GM12865 (cell line): Measurements from ENCODE around the gene SEC16A.

ENCODE experiments used
- DNase-seq: peaks from one replicate; pipeline ENCODE4 v3.0.0; 2010; ENCODE audit warnings: low read depth
- H3K4me3 ChIP-seq: 2 replicates; pipeline ENCODE4 v1.5.1; 2011; ENCODE audit warnings: mild to moderate bottlenecking, low read depth, low read length, control low read depth
- CTCF ChIP-seq: IDR thresholded peaks from 2 replicates; pipeline ENCODE4 v1.5.1; 2011; ENCODE audit warnings: low read length, control low read depth, low read depth, inconsistent platforms; ENCODE audit not compliant: insufficient read depth; ENCODE audit errors: missing control alignments

The SEC16A gene

GRCh38 chr9:136501686-136502085 is 18.8 kb upstream of the SEC16A start:
- H3K4me3 ChIP-seq = no peak overlapping the region
- no peak for DNase-seq
- TF ChIP-seq CTCF = no peak

- H3K4me3 ChIP-seq = no peak overlapping the region
- no peak for DNase-seq
- no peak for TF ChIP-seq CTCF
These were observed 17.4 kb upstream of the SEC16A start for GRCh38 chr9:136499935-136500910.

DNA sequence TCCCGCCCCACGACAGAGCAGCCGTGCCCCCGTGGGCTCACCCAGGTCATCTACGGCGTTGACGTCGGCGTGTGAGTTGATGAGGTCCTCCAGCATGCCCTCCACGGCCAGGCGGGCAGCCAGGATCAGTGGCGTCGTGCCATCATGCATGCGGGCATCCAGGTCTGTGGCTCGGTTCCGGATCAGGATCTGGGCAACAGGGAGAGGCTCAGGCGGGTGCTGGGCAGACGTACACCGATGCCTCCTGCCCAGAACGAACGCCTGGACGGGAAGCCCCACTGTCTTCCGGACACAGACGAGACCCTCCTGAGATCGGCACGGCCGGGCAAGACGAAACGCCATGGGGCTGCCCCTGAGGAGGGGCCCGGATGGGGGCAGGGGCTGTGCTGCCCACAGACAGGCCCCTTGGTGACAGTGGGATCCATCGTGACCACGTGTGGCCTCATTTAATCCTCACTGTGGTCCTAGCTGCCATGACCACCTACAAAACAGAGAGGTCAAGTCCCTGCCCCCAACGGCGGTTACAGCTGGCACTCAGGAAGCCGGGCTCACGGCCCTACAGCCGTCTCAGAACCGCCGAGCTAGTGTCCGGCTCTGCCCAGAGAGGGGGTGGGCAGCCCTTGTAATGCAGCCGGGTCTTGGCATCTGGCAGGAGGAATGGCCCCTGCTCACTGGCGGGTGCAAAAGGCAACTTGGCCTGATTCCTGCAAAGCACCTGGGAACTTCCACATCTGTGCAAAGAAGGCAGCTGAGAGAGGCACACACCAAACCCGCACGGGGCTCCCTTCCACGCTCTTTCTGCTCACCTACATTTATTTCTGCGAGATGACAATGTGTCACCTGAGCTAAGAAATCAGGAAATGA is 16.5 kb upstream of the SEC16A start:
- no peak for TF ChIP-seq CTCF
- no peak for DNase-seq
- no peak overlapping the region for H3K4me3 ChIP-seq

DNA sequence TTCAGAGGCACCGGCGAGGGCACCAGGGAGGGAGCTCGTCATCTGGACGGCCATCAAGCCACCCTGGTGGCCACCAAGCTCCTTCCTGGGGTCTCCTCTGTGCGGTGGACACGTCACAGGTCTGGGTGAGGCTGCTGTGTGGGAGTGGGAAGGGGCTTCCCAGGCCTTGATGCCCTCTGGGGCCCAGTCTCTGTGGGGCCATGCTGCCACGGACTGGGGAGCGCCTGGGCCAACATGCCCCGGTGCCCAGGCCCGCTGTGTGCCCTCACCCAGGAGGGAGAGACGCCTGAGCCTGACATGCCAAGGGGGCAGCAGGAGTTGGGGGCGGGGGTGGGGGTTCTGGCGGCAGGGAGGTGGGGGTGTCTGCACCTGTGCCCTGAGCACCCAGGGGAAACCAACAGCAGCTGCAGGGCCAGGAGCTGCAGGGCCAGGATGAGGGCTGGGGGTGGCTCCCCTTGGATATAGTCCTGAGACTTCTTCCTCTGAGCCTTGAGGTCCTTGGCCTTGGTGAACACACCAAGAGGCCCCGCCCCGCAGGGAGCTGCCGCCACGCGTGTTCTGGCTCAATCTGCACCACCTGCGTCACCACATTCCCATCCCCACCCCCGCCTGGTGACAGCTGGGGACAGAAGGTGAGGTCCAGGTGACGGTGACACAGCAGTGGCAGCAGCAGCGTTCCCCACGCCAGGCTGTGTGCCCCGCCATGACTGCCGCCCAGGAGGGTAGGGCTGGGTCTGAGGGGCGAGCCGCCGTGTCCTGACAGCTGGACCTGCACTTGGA is 15.3 kb upstream of the SEC16A start:
- TF ChIP-seq CTCF = no peak
- DNase-seq = no peak
- no peak overlapping the region for H3K4me3 ChIP-seq

- H3K4me3 ChIP-seq = no peak overlapping the region
- no peak for DNase-seq
- no peak for TF ChIP-seq CTCF
These were observed 14.2 kb upstream of the SEC16A start for GRCh38 chr9:136496801-136497620.

DNA sequence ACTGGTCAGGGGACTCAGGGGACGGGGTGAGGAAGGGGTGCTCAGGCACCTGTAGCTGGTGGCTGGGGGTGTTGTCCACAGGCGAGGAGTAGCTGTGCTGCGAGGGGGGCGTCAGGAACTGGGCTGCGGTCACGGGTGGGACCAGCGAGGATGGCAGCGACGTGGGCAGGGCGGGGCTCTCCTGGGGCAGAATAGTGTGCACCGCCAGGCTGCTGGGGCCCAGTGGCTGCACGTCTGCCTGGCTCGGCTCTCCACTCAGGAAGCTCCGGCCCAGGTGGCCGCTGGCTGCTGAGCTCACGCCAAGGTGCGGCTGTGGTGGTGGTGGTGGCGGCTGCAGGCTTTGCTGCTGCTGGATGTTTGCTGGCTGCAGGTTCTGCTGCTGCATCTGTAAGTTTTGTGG is 13.3 kb upstream of the SEC16A start:
- TF ChIP-seq CTCF = no peak
- H3K4me3 ChIP-seq = no peak overlapping the region
- no peak for DNase-seq
